ENCODE measurements around the gene RAB7A. TPM values are rescaled to one million over a fixed set of nuclear protein-coding genes. Genes with fewer than 3 reads are reported as not detected.

Gene RAB7A
- total RNA-seq, 1 experiment from 2014 or later = 156 TPM

DNA sequence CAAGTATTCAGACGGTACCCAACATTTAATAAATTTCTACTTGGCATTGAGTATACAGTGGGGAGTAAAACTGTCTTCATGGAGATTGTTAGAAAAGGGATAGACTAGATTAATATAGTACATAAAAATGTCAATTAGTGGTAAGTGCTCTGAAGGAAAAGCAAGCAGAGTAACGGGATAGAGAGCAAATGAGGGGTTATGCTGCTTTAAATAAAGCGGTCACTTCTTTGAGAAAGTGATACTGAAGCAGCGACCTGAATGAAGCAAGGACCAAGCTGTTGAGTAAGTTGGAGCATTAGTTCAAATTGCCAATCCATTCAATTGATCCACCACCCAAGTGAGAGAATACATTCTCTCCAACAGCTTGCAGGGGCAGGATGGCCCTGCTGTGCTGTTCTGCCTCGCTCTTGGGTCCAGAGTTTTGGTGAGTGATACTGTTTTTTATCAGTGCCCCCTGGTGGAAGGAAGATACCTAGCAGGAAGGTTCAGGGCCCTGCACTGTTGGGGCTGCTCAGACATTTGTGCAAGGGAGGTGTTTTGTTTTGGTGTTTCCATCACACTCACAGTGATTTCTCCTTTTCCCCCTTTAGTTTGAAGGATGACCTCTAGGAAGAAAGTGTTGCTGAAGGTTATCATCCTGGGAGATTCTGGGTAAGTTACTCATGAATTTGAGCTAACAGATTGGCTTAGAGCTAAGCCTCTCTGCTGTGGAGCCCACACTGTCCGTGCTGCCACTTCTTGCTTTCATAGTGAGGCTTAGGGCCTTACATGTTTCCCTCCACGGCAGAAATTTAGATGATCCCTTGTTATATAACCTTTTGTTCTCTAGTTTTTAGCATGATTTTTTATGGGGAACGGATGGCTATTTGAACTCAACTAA is 69.0 kb downstream of the RAB7A start:
- no peaks in the 10 kb centered on the region for H3K27me3 ChIP-seq
- peak; percentile 52 for DNase-seq
- no peaks in the 10 kb centered on the region for H3K9me3 ChIP-seq
- peaks cover 44% of the 10 kb centered on the region for H3K36me3 ChIP-seq
- no peak overlapping the region for H3K4me3 ChIP-seq

DNA sequence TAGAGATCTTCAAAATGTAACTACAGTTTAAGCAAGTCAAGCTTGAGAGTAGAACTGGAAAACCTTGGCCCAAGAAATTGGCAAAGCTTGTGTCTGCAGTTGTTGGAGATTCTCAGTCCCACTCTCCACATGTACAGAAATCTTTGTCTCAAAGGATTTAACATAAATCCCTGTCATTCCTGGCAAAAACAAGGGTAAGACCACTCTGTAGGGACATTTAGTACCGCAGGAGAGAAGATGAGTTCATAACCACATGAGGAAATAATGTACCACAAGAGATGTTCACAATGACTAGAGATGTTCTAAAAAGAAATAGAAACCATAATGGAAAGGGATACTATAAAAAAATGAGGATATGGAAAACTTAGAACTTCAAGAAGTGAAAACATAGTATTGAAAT is 73.7 kb downstream of the RAB7A start:
- no peaks in the 10 kb centered on the region for H3K9me3 ChIP-seq
- no peaks in the 10 kb centered on the region for H3K27me3 ChIP-seq
- H3K4me3 ChIP-seq = no peak overlapping the region
- H3K36me3 ChIP-seq = peaks cover 56% of the 10 kb centered on the region
- no peak for DNase-seq

DNA sequence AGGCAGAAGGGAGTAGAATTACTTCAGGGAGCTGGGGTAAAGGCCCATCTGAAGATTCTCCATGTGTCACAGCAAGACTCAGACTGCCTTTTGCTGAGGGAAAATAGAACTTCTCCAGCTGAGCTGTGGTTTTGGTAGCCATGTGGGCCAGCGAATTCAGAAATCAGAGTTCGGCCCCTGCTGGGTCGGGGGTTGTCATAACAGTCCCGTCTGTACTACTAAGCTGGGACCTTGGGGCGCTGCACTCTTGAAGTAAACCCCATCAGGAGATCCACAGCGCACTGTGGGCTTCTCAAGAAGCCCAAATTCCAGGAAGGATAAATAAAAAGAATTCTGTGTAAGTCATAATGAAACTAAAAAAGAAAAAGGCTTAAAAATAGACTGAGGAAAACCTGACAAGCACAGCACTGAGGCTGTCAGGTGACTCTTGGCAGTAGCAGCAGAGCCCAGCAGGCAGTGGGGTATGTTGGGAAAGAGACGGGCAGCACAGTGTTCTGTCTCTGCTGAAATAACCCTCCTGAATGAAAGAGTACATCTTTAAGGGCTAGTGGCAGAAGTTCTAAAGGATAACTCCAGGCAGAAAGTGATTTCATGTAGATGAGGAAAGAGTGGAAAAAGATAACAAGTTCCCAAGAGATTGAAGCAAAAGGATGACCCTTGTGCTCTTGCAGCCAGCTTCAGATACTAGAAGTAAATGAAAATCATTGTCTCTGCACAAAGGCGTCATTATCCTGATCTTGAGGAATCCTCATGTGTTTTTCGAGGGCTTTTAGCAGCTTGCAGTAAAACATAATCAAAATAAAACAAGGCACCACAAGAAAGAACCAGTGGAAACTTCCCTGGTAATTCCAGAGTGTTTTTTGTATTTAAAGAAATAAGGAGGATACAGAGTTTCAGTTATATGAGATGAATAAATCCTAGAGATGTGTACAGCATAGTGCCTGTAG is 74.5 kb downstream of the RAB7A start:
- no peaks in the 10 kb centered on the region for H3K9me3 ChIP-seq
- DNase-seq = no peak
- H3K27me3 ChIP-seq = no peaks in the 10 kb centered on the region
- H3K4me3 ChIP-seq = no peak overlapping the region
- peaks cover 61% of the 10 kb centered on the region for H3K36me3 ChIP-seq

DNA sequence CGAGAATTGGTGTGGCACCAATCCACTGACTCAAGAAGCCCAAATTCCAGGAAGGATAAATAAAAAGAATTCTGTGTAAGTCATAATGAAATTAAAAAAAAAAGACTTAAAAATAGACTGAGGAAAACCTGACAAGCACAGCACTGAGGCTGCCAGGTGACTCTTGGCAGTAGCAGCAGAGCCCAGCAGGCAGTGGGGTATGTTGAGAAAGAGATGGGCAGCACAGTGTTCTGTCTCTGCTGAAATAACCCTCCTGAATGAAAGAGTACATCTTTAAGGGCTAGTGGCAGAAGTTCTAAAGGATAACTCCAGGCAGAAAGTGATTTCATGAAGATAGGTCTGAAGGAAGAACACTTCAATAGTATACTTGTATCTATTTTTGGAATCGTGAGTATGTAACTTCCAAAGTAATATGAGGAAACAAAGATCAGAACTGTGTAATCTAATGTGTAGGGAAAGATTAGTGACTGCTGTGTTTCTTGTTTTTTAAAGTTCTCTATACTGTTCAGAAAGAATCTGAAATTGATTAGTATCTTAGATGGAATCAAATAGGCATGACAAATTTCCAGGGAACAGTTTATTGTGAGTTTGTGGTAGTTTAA is 75.9 kb downstream of the RAB7A start:
- no peaks in the 10 kb centered on the region for H3K9me3 ChIP-seq
- H3K4me3 ChIP-seq = no peak overlapping the region
- no peak for DNase-seq
- no peaks in the 10 kb centered on the region for H3K27me3 ChIP-seq
- peaks cover 64% of the 10 kb centered on the region for H3K36me3 ChIP-seq

DNA sequence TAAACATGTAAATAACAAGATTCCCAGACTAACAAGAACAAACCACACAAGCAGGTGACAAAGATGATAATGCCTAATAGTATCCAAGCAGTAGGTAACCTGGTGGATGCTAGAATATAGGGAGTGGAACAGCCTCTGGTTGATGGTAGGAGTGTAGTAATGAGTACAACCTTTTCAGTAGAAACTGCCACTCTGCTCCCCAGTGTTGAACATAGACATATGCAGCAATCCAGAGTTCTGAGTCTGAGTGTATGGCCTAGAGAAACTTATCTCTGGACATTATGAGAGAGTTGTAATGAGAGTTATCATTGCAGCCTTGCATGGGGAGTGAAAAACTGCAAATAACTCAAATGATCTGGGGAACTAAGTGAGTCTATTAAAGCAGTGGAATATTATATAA is 77.3 kb downstream of the RAB7A start:
- Histone ChIP-seq H3K27me3 (no peaks in the 10 kb centered on the region), H3K36me3 (peaks cover 64% of the 10 kb centered on the region), H3K9me3 (no peaks in the 10 kb centered on the region), H3K4me3 (no peak overlapping the region)
- no peak for DNase-seq

DNA sequence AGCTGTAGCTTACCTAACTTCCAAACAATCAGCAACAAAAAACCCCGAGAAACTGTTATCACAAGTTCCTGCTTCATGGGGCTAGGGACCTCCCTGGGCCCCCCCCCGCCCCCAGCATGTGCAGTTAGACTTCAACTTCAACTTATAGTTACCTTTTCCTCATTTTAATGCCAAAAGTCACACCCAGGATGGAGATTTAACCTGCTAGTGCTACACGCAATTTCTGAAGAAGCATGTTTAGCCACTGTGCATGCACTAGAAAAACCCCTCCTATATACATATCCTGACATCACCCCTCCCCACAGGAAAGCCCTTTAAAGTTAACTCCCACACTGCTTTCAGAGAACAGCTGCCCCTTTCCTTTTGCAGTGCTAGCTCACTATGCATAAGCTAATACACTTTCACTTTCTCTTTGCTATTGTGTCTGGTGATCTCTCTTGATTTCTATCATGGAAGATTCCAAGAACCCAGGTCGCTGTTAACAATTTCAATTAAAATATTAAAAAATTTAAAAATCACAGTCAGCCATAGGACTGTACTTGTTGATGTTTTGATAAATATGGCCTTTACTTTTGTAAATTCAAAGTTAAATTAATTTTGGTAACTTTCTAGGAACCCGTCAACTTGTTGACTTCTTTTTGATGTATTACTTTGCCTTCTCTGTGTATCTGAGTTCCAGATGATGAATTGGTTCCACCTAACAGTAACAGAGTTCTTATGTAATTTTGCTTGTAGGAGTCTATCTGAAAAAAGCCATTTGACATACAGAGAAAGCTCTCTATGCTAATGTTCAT is 78.2 kb downstream of the RAB7A start:
- H3K4me3 ChIP-seq = no peak overlapping the region
- H3K9me3 ChIP-seq = no peaks in the 10 kb centered on the region
- no peaks in the 10 kb centered on the region for H3K27me3 ChIP-seq
- H3K36me3 ChIP-seq = peaks cover 63% of the 10 kb centered on the region
- DNase-seq = no peak

DNA sequence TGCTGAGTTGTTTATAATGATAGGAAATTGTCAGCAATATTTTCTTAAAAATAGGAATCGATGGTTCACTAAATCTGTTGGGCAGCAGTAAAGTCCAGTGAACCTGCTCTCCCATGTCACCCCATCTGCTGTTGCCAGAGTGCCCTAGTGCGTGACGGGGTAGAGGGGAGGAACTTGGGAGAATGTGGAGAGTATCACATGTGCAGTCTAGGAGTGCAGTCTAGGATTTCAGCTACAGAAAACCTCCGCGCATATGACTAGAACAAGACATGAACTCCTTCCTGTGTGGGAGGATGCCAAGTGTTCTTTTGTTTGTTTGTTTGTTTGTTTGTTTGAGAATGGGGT is 78.8 kb downstream of the RAB7A start:
- Histone ChIP-seq H3K9me3 (no peaks in the 10 kb centered on the region), H3K36me3 (peaks cover 62% of the 10 kb centered on the region), H3K27me3 (no peaks in the 10 kb centered on the region), H3K4me3 (no peak overlapping the region)
- DNase-seq = no peak

DNA sequence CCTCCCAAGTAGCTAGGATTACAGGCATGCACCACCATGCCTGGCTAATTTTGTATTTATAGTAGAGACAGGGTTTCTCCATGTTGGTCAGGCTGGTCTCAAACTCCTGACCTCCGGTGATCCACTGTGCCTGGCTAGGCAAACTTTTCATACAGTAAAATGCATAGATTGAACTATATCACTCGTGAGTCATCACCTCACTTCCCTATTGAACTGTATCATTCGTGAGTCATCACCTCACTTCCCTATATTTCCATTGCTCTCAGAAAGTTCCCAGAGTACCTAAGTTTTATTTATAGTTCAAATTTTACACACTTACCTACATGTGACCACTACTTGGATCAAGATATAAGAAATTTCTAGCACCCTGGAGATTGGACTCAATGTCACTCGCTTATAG is 79.8 kb downstream of the RAB7A start:
- peaks cover 65% of the 10 kb centered on the region for H3K36me3 ChIP-seq
- H3K4me3 ChIP-seq = no peak overlapping the region
- no peak for DNase-seq
- H3K27me3 ChIP-seq = no peaks in the 10 kb centered on the region
- H3K9me3 ChIP-seq = no peaks in the 10 kb centered on the region

DNA sequence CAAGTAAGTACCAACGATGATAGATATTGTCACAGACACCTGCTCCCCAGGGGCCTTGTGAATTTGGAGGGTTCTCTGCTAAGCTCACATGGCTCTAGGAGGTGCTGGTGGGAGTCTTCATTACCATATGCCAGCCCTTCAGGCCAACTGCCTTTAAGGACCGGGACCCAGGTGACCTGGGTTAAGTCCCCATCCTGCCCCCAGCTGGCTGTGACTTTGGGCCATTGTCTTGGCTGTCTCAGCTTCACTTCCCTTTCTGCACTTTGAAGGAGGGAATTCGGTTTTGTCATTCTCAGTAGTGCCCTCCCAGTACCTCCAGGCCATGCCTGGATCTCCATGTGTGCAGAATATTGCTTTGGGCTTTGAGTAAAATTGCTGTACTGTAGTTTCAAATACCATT is 80.6 kb downstream of the RAB7A start:
- Histone ChIP-seq H3K4me3 (no peak overlapping the region), H3K9me3 (no peaks in the 10 kb centered on the region), H3K27me3 (no peaks in the 10 kb centered on the region), H3K36me3 (peaks cover 70% of the 10 kb centered on the region)
- DNase-seq = no peak

DNA sequence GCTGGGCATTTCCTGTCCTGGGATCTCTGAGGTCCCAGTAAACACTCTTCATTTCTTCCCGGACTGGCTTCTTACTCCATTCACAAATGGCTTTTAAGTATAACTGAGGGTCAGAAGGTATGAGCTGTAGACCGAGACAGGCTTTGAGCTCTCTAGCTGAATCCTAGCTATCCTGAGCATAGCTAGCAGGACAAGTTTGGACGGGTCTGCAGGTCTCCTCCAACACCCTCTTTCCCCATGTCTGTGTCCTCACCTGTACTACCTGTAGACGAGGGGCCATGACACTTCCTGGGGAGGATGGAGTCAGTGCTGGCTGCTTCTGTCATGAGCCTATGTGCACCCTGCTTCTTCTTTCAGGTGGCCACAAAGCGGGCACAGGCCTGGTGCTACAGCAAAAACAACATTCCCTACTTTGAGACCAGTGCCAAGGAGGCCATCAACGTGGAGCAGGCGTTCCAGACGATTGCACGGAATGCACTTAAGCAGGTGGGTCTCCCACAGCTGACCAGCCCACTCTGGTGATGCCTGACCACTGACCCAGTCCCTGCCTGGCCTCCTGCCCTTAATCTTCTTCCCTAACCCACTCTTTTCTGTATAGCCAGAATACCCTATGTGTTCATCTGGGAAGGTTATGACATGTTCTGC is 81.3 kb downstream of the RAB7A start:
- Histone ChIP-seq H3K36me3 (peaks cover 71% of the 10 kb centered on the region), H3K9me3 (no peaks in the 10 kb centered on the region), H3K27me3 (no peaks in the 10 kb centered on the region), H3K4me3 (no peak overlapping the region)
- DNase-seq = no peak

DNA sequence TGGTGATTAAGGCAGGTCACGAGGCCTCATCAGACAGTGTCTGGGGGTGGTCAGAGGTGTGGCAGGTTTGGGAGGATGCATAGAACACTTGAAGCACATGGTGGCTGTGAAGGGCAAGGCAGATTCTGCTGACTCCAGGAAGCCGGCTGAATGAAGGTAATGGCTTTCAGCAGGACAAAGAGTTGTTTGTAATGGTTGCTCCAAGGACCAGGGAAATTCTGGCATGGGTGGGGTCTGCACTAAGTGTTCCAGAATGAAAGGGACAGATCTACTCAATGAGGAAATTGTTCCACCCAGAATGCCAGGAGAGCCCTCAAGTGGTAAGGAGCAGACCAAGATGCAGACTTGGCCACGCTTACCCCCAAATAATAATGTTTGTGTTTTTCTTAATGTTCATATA is 82.7 kb downstream of the RAB7A start:
- no peaks in the 10 kb centered on the region for H3K9me3 ChIP-seq
- no peak for DNase-seq
- peaks cover 79% of the 10 kb centered on the region for H3K36me3 ChIP-seq
- H3K4me3 ChIP-seq = no peak overlapping the region
- H3K27me3 ChIP-seq = no peaks in the 10 kb centered on the region

DNA sequence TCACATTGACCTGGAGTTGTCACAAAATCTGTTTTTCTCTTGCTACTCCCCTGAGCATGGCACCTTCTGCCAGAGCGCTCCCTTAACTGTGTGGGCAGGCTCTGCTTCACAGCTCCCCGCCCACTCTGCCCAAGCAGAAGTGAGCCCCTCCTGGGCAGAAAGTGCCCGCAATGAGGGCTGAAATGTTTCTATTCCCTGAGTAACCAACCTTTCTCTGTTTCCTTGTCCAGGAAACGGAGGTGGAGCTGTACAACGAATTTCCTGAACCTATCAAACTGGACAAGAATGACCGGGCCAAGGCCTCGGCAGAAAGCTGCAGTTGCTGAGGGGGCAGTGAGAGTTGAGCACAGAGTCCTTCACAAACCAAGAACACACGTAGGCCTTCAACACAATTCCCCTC is 87.1 kb downstream of the RAB7A start:
- no peak for DNase-seq
- Histone ChIP-seq H3K36me3 (peaks cover 82% of the 10 kb centered on the region), H3K27me3 (no peaks in the 10 kb centered on the region), H3K4me3 (no peak overlapping the region), H3K9me3 (no peaks in the 10 kb centered on the region)

DNA sequence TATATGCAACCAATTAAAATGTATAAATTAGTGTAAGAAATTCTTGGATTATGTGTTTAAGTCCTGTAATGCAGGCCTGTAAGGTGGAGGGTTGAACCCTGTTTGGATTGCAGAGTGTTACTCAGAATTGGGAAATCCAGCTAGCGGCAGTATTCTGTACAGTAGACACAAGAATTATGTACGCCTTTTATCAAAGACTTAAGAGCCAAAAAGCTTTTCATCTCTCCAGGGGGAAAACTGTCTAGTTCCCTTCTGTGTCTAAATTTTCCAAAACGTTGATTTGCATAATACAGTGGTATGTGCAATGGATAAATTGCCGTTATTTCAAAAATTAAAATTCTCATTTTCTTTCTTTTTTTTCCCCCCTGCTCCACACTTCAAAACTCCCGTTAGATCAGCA is 88.1 kb downstream of the RAB7A start:
- no peak for DNase-seq
- H3K4me3 ChIP-seq = no peak overlapping the region
- no peaks in the 10 kb centered on the region for H3K27me3 ChIP-seq
- no peaks in the 10 kb centered on the region for H3K9me3 ChIP-seq
- peaks cover 81% of the 10 kb centered on the region for H3K36me3 ChIP-seq

DNA sequence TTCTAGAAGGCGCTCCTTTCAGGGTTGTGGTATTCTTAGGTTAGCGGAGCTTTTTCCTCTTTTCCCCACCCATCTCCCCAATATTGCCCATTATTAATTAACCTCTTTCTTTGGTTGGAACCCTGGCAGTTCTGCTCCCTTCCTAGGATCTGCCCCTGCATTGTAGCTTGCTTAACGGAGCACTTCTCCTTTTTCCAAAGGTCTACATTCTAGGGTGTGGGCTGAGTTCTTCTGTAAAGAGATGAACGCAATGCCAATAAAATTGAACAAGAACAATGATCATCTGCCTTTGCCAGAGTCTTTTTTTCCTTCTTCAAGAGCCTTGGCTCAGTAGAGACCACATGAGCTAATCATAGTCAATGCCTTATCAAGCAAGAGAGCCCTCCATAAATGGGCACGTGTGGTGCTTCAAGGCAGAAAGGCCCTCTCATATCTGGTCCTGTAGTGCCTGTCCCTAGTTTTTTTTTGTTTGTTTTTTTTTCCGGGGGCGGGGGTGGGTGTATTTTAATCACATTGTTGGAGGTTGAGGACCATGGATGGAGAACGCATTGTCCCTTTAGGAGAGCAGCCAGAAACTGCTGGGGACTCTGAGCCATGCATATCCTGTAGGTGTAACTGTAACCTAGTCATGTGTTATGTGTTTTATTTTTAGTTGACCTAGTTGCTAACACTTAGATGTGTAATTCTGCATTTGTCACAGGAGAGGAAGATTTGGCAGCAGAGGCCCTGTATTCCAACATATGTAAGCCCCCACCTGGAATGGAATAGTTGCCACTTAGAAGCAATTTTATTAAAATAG is 88.7 kb downstream of the RAB7A start:
- Histone ChIP-seq H3K4me3 (no peak overlapping the region), H3K9me3 (no peaks in the 10 kb centered on the region), H3K27me3 (no peaks in the 10 kb centered on the region), H3K36me3 (peaks cover 81% of the 10 kb centered on the region)
- no peak for DNase-seq

DNA sequence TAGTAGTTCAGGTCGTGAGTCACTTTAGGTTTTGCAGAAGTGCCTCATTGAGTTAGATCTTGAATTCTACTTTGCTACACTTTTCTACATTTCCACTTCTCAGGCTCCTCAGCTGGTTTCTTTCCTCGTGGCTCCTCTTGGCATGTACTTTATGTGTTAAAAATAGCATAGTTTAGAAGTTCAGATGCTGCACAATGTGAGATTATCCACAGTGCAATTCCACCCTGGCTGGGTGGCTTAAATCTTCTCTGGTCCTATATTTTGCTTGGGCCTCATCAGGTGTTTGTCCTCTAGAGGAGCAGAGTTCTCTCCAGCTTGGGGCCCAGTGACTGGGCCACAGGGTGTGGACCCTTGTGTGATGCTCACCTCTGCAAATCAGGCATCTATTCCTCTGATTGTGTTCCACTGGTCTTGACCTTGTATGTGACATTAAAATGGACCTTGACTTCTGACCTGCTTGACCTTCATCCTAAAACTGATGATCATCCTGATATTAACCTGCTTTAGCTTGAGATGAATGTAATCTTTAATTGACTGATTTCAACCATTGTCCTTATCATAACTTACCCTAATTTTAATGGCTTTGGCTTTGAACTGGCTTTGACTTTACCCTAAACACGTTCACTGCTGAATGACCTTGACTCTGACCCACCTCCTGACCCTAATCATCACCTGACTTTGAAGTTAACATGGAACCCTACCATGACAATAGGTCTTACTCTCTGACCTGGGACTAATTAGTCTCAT is 89.5 kb downstream of the RAB7A start:
- H3K9me3 ChIP-seq = no peaks in the 10 kb centered on the region
- H3K27me3 ChIP-seq = no peaks in the 10 kb centered on the region
- peaks cover 81% of the 10 kb centered on the region for H3K36me3 ChIP-seq
- no peak overlapping the region for H3K4me3 ChIP-seq
- no peak for DNase-seq
